HEK293 (cell line): ENCODE data around the gene GAL3ST2.

ENCODE experiments used
- MZF1 ChIP-seq: fragments of 450-650 bp; formaldehyde crosslinking; IDR thresholded peaks from 2 replicates; pipeline ENCODE4 v1.5.1; 2017; ENCODE audit warnings: missing biosample characterization, missing genetic modification characterization, borderline replicate concordance
- ZBTB21 ChIP-seq: fragments of 450-650 bp; formaldehyde crosslinking; IDR thresholded peaks from 2 replicates; pipeline ENCODE4 v1.5.1; 2017; ENCODE audit warnings: missing biosample characterization, missing genetic modification characterization
- ZNF10 ChIP-seq: fragments of 450-650 bp; formaldehyde crosslinking; IDR thresholded peaks from 2 replicates; pipeline ENCODE4 v1.5.1; 2017; ENCODE audit warnings: missing biosample characterization, missing genetic modification characterization
- ZNF510 ChIP-seq: fragments of 450-650 bp; formaldehyde crosslinking; IDR thresholded peaks from 2 replicates; pipeline ENCODE4 v1.5.1; 2018; ENCODE audit warnings: mild to moderate bottlenecking, missing genetic modification characterization, missing biosample characterization; ENCODE audit not compliant: insufficient replicate concordance
- ZNF549 ChIP-seq: fragments of 450-650 bp; IDR thresholded peaks from 2 replicates; pipeline ENCODE4 v1.5.1; 2018; ENCODE audit warnings: missing biosample characterization, missing genetic modification characterization, mild to moderate bottlenecking, inconsistent platforms, moderate library complexity
- ZNF677 ChIP-seq: fragments of 450-650 bp; IDR thresholded peaks from 2 replicates; pipeline ENCODE4 v1.5.0; 2018; ENCODE audit warnings: missing biosample characterization, mild to moderate bottlenecking, missing genetic modification characterization, moderate library complexity
- TF ChIP-seq, protein P1 (sequence below): fragments of 450-650 bp; formaldehyde crosslinking; IDR thresholded peaks from 2 replicates; pipeline ENCODE4 v1.5.1; 2016; ENCODE audit warnings: missing biosample characterization, missing genetic modification characterization
- TF ChIP-seq, protein P2 (sequence below): fragments of 450-650 bp; formaldehyde crosslinking; IDR thresholded peaks from 2 replicates; pipeline ENCODE4 v1.5.1; 2016; ENCODE audit warnings: missing biosample characterization, missing genetic modification characterization
- TF ChIP-seq, protein P3 (sequence below): sonication (generic); formaldehyde crosslinking; IDR thresholded peaks from 2 replicates; pipeline ENCODE4 v1.8.1; 2022; ENCODE audit warnings: mild to moderate bottlenecking, moderate library complexity, missing genetic modification reagents
- TF ChIP-seq, protein P4 (sequence below): fragments of 450-650 bp; formaldehyde crosslinking; IDR thresholded peaks from 2 replicates; pipeline ENCODE4 v1.5.1; 2016; ENCODE audit warnings: missing biosample characterization, missing genetic modification characterization

DNA sequence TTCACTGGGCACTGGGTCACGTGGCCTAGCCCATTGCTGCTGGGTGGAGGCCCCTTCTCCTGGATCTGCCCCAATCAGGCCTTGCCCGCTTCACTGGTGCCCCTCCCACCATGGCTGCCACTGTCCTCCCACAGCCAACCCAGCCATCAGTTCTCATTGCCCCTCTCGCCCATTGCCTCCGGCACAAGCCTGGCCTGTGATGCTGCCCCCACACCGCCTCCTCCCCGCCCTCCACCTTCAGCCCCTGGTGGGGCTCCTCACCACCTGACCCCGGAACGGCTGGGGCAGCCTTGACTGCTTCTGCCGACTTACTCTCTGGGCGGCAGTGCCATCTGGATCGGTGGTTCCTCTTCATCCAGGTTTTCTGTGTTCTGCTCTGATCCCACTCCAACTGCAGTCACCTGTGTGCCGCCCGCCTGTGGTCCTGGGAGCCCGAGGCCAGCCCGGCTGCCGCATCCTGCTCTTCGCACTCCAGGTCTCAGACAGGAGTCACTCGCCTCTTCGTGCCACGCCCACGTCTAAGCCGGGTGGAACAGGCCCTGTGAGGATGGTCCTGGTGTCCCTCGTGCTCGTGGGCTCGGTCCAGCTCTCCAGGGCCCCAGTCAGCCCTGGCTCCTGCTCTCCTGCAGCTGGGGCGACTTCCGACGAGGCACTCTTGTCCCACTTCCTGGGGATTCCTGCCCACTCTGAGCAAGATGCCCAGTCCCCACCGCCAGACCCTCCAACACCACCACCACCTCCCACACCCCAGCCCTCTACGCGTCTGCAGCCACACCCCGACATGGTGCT lies 28.0 kb upstream of the GAL3ST2 start:
- TF ChIP-seq, protein P1, sequence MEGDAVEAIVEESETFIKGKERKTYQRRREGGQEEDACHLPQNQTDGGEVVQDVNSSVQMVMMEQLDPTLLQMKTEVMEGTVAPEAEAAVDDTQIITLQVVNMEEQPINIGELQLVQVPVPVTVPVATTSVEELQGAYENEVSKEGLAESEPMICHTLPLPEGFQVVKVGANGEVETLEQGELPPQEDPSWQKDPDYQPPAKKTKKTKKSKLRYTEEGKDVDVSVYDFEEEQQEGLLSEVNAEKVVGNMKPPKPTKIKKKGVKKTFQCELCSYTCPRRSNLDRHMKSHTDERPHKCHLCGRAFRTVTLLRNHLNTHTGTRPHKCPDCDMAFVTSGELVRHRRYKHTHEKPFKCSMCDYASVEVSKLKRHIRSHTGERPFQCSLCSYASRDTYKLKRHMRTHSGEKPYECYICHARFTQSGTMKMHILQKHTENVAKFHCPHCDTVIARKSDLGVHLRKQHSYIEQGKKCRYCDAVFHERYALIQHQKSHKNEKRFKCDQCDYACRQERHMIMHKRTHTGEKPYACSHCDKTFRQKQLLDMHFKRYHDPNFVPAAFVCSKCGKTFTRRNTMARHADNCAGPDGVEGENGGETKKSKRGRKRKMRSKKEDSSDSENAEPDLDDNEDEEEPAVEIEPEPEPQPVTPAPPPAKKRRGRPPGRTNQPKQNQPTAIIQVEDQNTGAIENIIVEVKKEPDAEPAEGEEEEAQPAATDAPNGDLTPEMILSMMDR (tag by site-specific recombination) = no peak
- TF ChIP-seq ZNF10 (tag by site-specific recombination) (no peak), ZNF677 (tag by site-specific recombination) (no peak), ZNF549 (tag by site-specific recombination) (no peak), ZNF510 (tag by site-specific recombination) (no peak), ZBTB21 (tag by site-specific recombination) (no peak), MZF1 (tag by site-specific recombination) (no peak)
- TF ChIP-seq, protein P2, sequence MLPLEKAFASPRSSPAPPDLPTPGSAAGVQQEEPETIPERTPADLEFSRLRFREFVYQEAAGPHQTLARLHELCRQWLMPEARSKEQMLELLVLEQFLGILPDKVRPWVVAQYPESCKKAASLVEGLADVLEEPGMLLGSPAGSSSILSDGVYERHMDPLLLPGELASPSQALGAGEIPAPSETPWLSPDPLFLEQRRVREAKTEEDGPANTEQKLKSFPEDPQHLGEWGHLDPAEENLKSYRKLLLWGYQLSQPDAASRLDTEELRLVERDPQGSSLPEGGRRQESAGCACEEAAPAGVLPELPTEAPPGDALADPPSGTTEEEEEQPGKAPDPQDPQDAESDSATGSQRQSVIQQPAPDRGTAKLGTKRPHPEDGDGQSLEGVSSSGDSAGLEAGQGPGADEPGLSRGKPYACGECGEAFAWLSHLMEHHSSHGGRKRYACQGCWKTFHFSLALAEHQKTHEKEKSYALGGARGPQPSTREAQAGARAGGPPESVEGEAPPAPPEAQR = no peak
- TF ChIP-seq, protein P3, sequence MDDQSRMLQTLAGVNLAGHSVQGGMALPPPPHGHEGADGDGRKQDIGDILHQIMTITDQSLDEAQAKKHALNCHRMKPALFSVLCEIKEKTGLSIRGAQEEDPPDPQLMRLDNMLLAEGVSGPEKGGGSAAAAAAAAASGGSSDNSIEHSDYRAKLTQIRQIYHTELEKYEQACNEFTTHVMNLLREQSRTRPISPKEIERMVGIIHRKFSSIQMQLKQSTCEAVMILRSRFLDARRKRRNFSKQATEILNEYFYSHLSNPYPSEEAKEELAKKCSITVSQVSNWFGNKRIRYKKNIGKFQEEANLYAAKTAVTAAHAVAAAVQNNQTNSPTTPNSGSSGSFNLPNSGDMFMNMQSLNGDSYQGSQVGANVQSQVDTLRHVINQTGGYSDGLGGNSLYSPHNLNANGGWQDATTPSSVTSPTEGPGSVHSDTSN (CRISPR knock-in tag) = no peak
- TF ChIP-seq, protein P4, sequence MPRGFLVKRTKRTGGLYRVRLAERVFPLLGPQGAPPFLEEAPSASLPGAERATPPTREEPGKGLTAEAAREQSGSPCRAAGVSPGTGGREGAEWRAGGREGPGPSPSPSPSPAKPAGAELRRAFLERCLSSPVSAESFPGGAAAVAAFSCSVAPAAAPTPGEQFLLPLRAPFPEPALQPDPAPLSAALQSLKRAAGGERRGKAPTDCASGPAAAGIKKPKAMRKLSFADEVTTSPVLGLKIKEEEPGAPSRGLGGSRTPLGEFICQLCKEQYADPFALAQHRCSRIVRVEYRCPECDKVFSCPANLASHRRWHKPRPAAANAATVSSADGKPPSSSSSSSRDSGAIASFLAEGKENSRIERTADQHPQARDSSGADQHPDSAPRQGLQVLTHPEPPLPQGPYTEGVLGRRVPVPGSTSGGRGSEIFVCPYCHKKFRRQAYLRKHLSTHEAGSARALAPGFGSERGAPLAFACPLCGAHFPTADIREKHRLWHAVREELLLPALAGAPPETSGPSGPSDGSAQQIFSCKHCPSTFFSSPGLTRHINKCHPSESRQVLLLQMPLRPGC = no peak
